ENCODE data around the gene TMEM273.

DNA sequence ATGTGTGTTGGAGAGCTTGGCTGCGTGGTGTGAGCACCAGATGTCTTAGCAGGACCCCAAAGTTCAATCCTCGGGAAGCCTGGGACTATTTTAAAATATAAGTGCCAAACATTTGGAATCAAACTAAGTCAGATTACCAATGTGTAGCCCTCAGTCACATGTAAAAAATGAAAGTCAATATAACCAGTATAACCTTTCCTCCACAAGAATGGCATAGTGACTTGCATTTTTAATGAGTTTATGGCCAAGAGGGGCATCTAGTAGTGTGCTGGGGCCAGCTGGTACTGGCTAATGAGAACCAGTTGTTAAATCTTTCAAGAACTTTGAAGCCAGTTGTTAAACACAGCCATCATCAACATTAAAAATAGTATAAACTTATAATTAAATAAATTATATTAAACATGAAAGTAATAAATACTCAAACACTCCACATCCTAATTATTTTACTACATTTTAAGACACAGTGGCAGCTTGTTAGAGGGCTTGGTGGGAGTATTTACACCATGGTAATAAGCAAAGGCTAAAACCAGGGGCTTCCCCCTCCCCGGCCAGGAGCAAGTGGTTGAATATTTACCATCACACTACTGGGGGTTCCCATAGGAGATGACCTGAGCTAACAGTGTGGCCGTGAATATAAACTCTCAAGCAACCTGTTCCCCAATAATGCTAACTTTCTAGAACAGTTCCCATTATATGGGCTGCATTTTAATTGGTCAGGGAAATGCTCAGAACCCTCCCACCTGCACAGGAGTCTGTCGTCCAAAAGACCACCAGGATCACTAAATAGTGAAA lies 46.5 kb downstream of the TMEM273 start:
- TF ChIP-seq, protein P1, sequence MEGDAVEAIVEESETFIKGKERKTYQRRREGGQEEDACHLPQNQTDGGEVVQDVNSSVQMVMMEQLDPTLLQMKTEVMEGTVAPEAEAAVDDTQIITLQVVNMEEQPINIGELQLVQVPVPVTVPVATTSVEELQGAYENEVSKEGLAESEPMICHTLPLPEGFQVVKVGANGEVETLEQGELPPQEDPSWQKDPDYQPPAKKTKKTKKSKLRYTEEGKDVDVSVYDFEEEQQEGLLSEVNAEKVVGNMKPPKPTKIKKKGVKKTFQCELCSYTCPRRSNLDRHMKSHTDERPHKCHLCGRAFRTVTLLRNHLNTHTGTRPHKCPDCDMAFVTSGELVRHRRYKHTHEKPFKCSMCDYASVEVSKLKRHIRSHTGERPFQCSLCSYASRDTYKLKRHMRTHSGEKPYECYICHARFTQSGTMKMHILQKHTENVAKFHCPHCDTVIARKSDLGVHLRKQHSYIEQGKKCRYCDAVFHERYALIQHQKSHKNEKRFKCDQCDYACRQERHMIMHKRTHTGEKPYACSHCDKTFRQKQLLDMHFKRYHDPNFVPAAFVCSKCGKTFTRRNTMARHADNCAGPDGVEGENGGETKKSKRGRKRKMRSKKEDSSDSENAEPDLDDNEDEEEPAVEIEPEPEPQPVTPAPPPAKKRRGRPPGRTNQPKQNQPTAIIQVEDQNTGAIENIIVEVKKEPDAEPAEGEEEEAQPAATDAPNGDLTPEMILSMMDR (IDR thresholded peaks at IDR 0.05 in 4 of 5, conservative IDR thresholded peaks at IDR 0.05 in 1 of 5) = no peak
- TF ChIP-seq POLR2A (IDR thresholded peaks at IDR 0.05) = no peak
